Measurements from ENCODE around the gene KYAT1.
"Not testable (repeated sequence)": the region's sequence is repeated elsewhere in the genome, so short reads cannot be mapped to it uniquely, and the experiment has no call there.

KYAT1 gene

DNA sequence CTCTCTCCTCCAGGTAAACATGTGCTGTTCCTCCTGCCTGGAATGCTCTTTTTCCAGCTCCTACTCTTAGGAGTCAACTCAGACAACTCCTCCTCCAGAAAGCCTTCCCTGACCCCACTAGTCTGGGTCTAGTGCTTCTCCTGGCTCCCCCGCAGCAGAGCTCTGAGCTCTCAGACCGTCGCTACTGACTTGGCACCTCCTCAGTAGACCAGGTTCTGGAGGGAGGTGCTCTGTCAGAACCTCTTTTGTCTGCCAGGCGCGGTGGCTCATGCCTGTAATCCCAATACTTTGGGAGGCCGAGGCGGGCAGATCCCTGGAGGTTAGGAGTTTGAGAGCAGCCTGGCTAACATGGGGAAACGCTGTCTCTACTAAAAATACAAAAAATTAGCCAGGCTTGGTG lies 3.6 kb upstream of the KYAT1 start:
- no peak for DNase-seq (ENCODE audit: low spot score)

DNA sequence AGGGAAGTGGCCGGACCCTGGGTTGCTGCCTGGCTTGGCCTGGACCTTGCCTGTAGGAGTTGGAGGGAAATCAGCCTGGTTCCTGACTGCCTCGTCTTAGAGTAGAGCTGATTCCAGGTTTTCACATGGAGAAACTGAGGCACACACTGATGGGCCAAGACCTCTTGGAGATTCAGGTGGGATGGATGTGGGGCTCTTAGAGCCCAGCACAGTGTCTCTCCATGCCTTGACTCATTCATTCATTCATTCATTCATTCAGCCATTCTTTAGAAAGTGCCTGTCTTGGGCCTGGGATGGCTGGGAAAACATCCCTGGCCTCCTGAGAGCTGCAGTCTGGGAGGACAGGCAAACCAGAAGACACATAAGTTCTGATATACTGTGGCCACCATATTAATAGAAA lies 2.4 kb upstream of the KYAT1 start:
- no peak for DNase-seq (ENCODE audit: low spot score)

DNA sequence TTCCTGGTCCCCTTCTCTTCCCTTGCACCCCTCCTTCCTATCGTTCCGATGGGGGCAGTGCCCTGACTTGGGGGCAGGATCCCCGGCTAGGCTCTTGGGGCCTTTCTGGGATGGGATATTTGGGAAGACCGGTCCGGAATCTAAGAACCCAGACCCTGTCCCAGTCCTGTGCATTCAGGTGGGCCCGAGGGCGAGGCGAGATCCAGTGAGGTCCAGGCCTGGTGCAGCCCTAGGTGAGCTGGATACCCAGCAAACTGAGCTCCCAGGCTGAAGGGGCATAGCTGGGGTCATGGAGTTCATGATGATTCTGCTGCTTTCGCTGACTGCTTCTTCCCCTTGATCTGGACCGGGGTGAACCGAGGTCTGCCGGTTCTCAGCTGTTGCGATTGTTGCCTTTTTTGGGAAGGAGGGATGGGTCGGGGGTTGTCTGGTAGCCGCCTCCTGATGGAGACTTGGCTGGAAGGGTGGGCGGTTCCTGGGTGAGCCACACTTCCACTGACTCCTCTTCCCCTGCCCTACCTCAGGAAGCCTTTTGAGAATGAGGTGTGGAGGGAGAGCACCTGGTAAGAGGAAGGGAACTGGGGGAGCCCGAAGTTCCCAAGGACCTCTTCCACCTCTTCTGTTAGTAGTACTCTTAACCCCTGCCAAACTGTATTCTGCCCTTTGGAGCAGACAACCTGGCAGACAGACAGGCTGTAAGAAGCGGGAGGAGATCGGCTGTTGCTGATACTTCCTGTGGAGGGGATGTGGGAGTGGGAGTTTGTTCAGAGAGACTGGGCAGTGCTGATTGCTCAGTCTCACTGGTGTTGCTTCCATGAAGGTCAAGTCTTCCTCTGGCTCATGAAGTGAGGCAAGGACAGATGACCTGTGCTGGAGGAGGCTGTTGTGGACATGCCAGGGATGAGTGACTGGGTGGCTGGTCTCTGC lies 1.2 kb upstream of the KYAT1 start:
- peak; percentile 30 for DNase-seq (ENCODE audit: low spot score)

DNA sequence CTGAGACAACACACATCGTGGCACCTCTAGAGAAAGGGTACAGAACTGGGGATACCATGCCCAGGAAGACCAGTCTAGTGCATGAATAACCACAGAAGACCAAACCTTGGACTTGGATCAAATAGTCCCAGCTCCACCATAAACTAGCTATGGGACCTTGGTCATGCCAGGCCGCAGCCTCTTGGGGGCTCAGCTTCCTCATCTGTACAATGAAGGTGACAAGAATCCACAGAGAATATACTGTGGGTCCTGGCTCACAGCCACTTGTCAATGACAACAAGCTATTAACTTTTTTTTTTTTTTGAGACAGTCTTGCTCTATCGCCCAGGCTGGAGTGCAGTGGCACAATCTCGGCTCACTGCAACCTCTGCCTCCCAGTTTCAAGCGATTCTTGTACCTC lies 3.9 kb downstream of the KYAT1 start:
- DNase-seq (ENCODE audit: low spot score) = no peak

DNA sequence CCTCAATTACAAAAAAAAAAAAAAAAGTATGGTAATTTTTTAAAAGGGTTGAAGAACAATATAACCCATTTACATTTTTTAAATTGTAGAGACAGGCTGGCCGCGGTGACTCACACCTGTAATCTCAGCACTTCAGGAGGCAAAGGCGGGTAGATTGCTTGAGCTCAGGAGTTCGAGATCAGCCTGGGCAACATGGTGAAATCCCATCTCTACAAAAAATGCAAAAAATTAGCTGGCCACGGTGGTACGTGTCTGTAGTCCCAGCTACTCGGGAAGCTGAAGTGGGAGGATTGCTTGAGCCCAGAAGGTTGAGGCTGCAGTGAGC lies 10.8 kb downstream of the KYAT1 start:
- DNase-seq (ENCODE audit: low spot score) = not testable (repeated sequence)

DNA sequence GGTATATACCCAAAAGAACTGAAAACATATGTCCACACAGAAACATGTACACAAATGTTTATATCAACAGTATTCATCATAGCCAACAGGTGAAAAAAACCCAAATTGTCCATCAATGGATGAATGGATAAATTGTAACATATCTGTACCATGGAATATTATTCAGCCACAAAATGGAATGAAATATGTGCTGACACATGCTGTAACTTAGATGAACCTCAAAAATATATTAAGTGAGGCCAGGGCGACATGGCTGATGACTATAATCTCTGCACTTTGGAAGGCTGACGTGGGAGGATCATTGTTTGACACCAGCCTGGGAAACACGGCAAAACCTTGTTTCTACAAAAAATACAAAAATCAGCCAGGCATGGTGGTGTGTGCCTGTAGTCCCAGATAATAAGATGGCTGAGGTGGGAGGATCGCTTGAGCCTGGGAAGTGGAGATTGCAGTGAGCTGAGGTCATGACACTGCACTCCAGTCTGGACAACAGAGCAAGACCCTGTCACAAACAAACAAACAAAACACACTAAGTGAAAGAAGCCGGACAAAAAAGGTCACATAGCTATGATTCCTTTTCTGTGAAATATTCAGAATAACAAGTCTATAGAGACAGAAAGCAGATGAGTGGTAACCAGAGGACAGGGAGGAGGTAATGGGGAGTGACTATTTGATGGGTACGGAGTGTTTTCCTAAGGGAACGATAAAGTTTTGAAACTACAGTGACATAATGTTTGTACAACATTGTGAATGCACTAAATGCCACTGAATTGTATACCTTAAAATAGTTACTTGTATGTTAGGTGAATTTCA lies 11.4 kb downstream of the KYAT1 start:
- DNase-seq (ENCODE audit: low spot score) = no peak

DNA sequence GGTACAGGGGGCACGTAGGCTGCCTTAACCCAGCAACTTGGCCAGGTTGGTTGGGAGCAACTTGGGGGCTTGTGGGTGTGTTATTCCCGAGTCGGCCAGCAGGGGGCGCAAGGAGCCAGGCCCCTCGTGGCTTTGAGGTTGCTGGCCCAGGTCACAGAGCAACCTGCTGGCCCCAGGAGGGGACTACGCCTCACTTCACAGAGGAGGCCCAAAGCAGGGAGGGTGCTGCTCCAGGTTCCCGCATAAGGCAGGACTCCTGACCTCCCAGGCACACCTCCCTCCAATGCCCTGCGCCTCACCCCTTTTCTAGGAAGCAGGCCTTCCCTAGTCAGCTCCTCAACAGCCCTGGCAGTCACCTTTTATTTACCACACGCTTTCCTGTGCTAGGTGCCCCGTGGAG lies 18.1 kb downstream of the KYAT1 start:
- peak; percentile 67 for DNase-seq (ENCODE audit: low spot score)

DNA sequence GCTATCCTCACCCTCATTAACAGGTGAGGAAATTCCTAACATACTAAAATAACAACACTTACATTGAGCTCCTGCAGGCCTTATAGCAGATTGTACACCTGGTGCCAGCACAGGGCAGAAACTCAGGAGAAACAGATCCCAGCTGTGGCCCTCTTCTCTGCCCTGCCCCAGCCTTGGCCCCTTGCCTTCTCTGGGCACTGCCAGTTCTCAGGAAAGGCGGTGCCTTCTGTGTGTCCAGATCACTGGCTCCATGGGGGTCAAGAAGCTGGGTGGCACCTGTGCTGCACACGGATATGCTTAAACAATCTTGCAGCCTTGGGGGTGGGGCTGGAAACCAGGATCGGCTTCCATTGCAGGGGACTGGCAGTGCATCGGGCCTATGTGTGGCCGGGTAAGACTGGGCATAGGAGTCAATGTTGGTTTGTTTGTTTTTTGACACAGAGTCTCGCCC lies 19.3 kb downstream of the KYAT1 start:
- DNase-seq (ENCODE audit: low spot score) = no peak

DNA sequence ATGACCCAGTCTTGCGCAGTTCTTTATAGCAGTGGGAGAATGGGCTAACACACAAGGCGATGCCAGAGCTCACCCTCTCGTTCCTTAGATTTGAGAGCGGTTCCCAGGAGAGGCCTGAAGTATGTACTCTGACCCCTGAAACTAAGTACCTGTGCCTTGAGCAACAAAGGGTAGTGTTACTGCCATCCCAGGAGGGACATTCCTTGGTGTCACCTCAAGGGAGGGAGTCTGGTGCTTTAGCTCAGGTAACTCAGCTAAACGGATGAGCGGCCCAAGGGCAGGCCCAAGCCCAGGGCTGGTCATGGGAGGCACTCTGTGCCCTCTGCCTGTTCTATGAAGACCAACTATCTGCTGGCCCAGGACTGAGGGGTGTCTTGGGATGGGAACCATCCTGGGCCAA lies 20.2 kb downstream of the KYAT1 start:
- DNase-seq (ENCODE audit: low spot score) = no peak

DNA sequence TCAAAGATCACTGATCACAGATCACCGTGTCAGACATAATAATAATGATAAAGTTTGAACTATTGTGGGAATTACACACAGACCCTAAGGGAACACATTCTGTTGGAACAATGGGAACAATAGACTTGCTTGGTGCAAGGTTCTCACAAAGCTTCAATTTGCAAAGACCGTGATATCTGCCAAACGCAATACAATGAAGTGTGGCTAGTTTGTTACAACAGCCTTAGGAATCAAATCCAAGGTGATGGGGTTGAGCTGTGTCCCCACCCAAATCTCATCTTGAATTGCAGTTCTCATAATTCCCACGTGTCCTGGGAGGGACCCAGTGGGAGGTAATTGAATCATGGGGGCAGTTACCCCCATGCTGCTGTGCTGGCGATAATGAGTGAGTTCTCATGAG lies 20.8 kb downstream of the KYAT1 start:
- no peak for DNase-seq (ENCODE audit: low spot score)

DNA sequence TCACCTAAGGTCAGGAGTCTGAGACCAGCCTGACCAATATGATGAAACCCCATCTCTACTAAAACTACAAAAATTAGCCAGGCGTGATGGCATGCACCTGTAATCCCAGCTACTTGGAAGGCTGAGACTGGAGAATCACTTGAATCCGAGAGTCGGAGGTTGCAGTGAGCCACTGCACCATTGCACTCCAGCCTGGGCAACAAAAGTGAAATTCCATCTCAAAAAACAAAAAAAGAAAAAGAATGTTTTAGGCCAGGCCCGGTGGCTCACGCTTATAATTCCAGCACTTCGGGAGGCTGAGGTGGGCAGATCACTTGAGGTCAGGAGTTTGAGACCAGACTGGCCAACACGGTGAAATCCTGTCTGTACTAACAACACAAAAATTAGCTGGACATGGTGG lies 23.3 kb downstream of the KYAT1 start:
- not testable (repeated sequence) for DNase-seq (ENCODE audit: low spot score)

DNA sequence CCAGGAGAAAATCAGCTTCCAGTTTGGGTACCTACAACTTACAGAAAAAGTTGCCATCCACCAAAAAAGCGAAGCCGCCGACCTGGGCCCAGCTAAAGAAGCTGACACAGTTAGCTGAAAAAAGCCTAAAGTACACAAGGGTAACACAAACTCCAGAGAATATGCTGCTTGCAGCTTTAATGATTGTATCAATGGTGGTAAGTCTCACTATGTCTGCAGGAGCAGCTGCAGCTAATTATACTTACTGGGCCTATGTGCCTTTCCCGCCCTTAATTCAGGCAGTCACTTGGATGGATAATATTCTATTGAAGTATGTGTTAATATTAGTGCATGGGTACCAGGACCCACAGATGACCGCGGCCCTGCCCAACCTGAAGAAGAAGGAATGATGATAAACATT lies 27.3 kb downstream of the KYAT1 start:
- not testable (repeated sequence) for DNase-seq (ENCODE audit: low spot score)

DNA sequence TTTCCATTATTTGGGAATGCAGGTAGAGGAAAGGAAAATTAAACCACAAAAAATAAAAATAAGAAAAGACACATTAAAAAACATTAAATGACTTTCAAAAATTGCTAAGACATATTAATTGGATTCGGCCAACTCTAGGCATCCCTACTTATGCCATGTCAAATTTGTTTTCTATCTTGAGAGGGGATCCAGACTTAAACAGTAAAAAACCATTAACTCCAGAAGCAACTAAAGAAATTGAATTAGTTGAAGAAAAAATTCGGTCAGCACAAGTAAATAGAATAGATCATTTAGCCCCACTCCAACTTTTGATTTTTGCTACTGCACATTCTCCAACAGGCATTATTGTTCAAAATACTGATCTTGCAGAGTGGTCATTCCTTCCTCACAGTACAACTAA lies 29.1 kb downstream of the KYAT1 start:
- DNase-seq (ENCODE audit: low spot score) = not testable (repeated sequence)

DNA sequence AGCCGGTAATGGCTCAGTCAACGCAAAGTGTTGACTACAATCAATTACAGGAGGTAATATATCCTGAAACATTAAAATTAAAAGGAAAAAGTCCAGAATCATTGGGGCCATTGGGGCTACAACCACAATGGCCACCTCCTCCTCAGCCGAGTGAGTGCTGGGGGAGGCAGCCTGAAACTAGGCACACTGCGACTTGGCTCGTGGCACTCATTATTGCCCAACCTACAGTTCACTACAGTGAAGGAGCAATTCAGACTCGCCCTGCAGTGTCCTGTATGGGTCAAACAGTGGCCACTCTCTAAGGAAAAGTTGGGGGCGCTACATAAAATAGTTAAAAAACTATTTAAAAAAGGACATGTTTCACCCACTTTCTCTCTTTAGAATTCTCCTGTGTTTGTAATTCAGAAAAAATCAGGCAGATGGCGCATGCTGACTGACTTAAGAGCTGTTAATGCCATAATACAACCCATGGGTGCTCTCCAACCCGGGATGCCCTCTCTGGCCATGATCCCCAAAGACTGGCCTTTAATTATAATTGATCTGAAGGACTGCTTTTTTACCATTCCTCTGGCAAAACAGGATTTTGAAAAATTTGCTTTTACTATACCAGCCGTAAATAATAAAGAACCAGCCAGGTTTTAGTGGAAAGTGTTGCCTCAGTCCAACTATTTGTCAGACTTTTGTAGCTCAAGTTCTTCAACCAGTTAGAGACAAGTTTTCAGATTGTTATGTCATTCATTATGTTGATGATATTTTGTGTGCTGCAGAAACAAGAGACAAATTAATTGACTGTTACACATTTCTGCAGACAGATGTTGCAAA lies 29.8 kb downstream of the KYAT1 start:
- DNase-seq (ENCODE audit: low spot score) = not testable (repeated sequence)

DNA sequence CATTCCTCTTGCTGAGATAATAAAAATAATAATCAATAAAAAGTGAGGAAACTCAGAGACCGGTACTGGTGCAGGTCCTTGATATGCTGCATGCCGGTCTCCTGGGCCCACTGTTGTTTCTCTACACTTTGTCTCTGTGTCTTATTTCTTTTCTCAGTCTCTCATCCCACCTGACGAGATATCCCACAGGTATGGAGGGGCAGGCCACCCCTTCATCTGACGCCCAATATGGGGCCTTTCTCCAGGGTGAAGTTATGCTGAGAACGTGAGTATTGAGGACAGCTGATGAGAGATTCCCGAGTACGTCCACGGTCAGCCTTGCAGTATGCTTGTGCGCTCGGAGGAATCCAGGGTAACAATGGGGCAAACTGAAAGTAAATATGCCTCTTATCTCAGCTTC lies 30.7 kb downstream of the KYAT1 start:
- not testable (repeated sequence) for DNase-seq (ENCODE audit: low spot score)

DNA sequence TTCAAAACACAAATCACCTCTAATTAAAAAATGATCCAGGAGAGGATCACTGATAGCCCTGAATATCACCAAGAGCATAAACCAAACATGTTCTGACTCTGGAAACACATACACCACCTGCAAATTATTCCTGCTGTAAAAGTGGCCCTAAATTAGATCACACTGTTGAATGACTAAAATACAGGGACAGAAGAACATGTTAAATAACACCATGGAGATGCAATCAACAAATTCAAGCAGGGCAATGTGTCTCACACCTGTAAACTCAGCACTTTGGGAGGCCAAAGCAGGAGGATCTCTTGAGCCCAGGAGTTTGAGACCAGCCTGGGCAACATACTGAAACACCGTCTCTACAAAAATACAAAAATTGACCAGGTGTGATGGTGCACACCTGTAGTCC lies 33.9 kb downstream of the KYAT1 start:
- DNase-seq (ENCODE audit: low spot score) = no peak

DNA sequence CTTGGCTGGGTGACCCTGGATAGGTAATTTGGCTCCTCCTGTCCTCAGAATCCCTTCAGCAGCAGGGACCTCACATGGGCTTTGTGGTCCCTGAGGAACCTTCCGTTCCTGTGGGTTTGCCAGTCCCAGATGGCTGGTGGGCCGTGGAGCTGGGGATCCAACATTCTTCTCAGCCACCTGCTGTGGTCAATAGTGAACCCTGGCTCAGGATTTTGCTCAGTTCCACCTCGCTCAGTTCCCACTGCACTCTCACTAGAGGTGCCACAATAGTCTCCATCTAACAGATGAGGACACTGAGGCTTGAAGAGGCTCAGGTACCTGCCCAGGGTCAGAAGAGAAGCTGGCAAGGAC lies 35.1 kb downstream of the KYAT1 start:
- no peak for DNase-seq (ENCODE audit: low spot score)

DNA sequence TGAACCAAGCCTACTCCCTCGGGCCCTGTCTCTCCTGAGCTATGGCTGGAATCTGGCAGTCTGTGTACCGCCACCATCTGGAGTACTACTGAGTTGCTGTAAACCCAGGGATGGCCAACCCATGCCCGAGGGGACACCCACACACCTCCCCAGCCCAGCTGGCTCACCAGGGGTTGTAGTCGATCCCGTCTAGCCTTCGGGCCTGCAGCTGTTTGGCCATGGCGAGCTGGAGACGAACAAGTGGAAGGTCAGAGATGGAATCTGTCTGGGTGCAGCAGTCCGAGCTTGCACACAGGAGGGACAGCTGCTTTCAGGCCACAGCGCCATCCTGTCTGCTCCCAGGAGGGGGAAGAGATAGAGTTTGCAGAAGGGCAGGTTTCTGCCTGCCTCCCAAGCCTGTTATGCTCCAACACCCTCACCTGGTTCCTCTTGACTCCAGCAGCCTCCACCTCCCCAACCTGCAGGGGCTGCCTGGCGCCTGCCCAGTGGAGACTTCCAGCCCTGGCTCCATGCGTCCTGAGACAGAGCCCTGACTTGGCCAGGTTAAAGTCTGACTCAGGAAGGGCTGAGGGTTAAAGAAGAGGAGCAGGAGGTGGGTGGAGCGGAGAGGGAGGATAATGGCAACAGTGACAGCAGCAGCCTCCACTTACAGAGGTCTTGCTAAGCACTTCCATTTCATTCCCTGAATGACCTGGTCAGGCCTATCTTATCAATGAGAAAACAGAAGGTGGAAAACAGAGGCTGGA lies 36.4 kb downstream of the KYAT1 start:
- peak; percentile 58 for DNase-seq (ENCODE audit: low spot score)

DNA sequence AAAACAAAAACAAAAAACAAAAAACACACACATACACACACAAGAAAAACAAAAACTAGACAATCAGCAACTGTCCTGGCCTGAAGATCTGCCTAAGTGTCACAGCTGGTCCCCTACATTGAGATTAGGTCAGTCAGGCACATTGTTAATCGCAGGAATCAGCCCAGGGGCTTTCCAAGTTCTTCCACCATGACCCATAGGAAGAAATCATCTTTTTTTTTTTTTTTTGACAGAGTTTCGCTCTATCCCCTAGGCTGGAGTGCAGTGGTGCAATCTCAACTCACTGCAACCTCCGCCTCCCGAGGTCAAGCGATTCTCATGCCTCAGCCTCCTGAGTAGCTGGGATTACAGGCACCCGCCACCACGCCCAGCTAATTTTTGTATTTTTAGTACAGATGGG lies 38.6 kb downstream of the KYAT1 start:
- not testable (repeated sequence) for DNase-seq (ENCODE audit: low spot score)

DNA sequence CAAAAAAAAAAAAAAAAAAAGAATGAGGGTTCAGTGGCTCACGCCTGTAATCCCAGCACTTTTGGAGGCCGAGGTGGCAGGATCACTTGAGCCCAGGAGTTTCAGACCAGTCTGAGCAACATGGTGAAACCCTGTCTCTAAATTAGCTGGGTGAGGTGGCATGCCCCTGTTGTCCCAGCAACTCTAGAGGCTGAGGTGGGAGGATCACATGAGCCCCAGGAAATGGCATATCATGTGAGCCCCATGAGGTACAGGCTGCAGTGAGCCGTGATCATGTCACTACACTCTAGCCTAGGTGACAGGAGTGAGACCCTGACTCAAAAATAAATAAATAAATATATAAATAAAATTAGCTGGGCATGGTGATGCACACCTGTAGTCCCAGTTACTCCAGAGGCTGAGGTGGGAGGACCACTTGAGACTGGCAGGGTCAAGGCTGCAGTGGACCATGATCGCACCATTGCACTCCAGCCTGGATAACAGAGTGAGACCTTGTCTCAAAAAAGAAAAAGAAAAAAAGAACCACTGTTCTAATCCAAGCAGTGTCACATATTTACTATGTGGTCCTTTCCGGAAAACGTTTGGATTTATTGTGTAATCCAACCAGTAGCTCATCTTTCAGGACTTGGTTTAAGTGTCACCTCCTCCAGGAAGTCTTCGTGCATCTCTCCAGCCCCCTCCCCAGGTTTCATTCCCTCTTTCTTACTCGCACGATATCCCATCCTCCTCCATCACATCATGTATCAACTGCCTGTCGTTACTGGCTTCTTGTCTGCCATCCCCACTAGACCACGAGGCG lies 39.9 kb downstream of the KYAT1 start:
- no peak for DNase-seq (ENCODE audit: low spot score)

DNA sequence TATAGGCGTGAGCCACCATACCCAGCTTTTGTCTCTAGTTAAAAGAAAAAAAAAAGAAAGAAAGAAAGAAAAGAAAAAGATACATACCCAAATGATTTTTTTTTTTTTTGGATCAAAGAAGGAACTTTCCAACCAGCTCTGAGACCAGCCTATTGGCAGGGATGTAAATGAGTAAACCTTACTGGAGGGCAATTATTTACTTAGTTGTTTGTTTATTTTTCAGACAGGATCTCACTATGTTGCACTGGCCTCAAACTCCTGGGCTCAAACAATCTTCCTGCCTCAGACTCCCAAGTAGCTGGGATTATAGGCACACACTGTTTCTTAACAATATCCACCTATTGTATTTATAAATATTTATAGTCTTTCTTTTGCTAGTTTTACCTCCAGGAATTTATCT lies 41.2 kb downstream of the KYAT1 start:
- DNase-seq (ENCODE audit: low spot score) = no peak
